ENCODE results near the gene RAB20.
"Not testable (repeated sequence)": the region's sequence is repeated elsewhere in the genome, so short reads cannot be mapped to it uniquely, and the experiment has no call there.

RAB20 gene

DNA sequence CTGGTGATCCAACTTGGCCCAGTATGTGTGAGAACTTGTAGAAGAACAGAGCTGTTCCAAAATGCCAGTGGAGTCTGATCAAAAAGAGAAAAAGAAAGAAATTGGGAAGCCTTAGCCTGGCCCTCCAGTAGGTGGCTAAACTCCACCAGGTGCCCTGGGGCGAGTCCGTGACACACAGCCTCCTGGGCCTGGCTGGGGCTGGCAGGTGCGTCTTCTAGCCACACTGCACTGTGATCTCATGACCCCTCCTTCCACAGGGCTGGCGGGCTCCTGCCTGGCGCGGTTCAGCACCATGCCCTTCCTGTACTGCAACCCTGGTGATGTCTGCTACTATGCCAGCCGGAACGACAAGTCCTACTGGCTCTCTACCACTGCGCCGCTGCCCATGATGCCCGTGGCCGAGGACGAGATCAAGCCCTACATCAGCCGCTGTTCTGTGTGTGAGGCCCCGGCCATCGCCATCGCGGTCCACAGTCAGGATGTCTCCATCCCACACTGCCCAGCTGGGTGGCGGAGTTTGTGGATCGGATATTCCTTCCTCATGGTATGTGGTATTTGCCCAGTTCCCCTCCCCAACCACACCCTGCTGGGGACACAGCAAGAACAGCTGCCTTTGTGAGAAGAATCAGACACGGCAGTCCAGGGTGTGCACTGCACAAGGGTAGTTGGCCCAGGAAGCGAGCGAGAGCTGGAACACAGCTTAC lies 53.7 kb downstream of the RAB20 start:
- no peak for DNase-seq

DNA sequence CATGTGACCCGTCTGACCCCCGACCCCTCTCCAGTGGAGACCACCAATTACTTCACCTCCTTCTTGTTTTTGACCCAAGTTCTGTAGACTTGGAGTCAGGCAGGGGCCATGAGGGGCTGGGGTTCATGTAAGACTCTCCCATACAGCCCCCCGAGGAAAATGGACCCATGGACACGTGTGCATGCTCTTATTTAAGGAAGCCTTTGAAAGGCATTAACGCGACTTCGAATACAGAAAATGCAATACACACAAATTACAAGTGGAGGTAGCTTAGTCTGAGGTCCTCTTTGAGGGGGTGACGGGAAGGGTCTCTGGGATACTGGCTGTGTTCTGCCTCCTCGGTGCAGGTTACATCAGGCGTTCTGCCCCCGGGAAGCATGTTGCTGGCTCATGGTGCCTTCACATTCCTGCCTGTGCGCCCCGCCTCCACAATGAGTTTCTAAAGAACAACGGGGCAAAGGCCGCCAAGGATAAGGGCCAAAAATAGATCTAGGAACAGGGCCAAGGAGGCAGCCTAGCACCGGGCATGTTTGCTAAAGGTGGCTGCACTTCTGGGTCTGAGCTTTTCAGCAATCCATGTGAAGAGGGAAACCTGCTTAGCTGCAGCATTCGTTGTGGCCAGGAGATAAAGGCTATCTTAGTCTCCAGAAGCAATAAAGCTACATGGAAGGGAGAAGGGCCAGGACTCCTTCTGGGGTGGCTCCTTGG lies 54.5 kb downstream of the RAB20 start:
- no peak for DNase-seq

DNA sequence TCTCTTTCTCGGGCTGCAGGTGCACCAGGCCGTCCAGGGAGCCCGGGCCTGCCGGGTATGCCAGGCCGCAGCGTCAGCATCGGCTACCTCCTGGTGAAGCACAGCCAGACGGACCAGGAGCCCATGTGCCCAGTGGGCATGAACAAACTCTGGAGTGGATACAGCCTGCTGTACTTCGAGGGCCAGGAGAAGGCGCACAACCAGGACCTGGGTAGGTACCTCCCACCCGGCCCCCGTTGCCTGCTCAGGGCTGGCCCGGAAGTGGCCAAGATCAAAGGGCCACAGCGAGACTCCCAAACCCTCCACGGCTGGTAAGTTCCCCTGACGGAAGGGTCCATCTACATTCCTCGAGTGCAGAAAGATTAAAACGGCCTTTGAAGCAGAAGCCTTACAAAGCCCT lies 55.1 kb downstream of the RAB20 start:
- DNase-seq = no peak

DNA sequence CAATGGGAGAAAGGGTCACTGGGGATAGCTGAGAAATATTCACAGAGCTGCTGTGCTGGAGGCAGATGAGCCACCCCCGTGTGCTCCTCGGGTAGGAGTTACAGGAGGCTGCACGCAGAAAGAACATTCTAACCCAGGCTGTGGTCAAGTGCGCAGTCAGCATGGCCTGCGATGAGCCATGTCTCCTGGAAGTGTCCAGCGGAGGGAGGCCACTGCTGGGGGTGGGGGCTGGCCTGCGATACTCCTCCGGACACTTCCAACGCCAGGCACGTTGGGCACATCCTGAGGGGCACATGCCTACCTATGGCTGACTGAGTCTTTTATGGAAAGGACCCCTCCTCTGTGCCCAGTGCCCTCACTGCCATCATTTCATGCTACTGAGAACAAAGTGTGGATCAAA lies 55.9 kb downstream of the RAB20 start:
- DNase-seq = no peak

DNA sequence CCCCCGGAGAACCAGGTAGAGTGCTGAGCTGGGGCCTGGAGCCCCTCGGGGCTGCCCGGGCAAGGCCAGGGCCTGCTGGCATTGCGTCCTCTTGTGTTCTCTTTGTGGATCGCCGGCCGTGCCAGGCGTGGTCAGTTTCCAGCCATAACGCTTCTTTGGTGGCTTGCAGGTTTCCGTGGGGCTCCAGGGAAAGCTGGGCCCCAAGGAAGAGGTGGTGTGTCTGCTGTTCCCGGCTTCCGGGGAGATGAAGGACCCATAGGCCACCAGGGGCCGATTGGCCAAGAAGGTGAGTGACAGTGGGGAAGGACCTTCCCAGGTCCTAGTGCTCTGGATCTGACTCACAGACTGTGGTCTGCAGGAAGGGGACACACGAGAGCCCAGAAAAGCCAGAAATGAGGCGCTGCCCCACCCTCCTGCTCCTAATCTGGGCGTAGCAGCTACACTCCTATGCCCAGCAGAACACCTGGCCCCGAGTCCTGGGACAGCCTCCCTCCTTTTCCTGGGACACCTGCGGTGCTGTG lies 57.5 kb downstream of the RAB20 start:
- no peak for DNase-seq

DNA sequence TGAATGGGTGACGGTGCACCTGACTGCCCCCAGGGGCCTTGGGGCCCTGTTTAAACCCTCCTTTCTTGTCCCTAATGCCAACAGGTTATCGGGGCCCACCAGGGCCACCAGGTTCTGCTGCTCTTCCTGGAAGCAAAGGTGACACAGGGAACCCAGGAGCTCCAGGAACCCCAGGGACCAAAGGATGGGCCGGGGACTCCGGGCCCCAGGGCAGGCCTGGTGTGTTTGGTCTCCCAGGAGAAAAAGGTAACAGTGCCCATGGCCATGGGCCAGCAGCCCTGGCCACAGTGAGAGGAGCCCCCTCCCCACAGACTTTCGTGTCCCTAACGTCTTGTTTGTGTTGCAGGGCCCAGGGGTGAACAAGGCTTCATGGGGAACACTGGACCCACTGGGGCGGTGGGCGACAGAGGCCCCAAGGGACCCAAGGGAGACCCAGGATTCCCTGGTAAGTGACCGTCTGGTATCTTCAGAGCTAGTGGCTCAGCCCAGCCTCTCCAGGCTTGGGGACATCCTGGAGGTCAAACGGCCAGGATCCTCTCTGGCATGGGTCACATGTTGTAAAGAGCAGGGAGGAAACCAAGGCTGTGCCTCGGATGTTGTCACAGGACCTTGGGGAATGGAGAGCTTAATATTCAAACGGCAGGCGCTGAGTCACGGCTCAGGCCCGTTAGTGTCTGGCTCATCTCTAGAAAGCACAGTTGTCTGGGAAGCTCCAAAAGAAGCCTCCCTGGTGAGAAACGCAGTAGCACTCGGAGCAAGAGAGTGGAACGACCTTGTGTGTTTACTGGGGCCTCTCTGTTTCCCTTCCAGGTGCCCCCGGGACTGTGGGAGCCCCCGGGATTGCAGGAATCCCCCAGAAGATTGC lies 58.3 kb downstream of the RAB20 start:
- no peak for DNase-seq

DNA sequence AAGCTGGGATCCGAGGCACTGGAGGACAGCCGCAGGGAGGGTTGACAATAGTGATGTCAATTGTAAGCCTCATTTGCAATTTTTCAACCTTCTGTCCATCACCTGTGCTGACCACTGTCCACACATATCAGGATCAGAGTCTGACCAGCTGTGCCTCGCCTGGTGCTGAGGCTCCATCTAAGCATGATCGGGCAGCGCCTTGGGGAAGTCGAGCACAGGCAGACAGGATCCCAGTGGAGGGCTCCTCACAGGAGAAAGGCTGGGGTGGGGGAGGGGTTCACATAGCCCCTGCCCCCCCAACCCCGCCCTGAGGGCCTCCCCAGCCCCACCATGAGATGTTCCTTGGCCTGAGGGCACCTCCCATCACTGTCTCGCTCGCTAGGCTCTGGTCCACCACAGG lies 60.3 kb downstream of the RAB20 start:
- DNase-seq = no peak

DNA sequence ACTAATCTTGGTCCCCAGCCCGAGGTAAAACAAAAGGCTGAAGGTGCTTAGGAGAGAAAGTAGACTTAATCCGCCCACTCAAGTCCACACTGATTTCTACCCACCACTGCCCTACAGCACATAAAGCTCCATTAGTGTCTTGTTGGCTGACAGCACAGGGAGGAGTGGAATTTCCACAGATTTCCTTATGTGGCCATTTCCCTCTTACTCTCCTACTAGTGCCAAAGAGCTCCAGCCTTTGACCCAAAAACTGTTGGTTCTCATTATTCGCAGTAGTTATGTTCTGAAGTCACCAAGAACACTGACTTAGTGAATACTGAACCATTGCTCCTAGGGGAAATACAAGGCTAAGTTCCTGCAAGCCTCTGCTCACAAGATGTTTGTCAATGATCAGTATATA lies 61.2 kb downstream of the RAB20 start:
- no peak for DNase-seq

DNA sequence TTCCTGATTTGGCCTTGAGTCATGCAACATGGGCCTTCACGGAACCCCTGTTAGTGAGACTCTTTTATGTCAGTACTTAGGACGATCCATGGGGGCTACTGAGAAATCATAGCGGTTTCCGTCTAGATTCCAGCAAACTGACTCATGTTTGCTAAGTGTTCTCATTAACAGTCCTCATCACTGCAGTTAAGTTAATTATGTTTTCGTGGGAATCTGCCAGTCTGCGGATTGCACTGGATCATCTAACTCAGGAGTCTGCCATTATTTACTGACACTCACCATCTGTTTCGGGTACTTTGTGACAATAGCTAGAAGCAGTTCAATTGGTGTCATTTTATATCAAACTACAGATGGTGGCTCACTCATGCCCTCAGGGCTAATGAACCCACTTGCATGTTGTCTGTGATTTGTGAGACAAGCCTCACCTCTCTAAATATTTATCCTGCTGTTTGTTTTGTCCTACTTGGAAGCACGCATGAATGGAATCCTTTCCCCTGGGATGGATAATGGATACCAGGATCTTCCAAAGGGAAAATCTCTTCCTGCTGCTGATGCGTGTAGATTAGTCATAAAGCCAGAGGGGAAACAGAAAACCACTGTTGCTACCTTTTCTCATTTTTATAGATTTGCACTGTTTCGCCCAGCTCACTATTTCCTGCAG lies 61.8 kb downstream of the RAB20 start:
- DNase-seq = no peak

DNA sequence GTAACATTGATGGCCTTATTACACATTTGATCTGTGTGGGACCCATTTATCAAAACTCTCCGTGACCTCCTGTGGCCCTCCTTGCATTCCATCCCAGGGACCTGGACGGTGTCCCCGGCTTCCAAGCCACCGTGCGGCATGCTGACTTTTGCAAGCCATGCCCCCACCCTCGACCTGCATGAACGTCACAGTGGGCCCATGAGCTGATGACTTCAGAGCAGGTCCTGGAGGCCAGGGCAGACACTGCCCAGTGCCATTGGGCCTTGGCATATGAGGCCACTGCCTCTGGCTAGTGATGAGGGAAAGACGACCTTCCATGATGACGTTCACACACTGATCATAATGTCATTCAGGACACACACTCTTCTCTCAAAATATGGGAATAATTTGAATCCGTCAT lies 62.8 kb downstream of the RAB20 start:
- no peak for DNase-seq

DNA sequence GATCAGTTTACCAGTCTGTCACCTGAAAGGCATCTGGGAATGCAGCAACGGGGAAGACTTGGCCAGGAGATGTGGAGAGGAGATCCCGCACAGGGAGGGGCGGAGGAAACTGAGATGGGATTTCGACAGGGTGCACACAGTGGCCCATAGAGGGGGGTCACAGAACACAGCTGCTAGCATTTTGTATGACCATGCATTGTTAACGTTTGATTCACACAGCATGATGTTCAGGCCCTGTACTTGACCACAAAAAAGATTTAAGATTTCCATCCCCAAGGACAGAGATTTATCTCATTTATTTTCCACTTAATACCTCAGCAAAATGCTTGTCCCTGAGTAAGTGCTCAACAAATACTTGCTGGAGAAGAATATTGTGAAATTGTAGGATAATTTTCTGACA lies 63.2 kb downstream of the RAB20 start:
- no peak for DNase-seq

DNA sequence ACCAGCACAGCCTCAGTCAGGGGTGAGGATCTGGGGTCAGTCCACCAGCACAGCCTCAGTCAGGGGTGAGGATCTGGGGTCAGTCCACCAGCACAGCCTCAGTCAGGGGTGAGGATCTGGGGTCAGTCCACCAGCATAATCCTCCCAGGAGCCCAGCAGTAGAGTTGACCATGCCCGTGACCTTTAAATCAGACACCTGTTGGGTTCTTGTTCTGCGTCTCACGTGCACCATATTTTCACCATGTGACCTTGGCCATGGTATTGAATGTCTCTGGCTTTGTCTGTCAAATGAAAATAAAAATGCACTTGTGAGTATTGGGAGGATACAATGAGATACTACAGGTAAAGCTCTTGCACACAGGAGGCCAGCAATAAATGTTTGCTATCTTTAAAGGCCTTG lies 63.6 kb downstream of the RAB20 start:
- DNase-seq = not testable (repeated sequence)

DNA sequence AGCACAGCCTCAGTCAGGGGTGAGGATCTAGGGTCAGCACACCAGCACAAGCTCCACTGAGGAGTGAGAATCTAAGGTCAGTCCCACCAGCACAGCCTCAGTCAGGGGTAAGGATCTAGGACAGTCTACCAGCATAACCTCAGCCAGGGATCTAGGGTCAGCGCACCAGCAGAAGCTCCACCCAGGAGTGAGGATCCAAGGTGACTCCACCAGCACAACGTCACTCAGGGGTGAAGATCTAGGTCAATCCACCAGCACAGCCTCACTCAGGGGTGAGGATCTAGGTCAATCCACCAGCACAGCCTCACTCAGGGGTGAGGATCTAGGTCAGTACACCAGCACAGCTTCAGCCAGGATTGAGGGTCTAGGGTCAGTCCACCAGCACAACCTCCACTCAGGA lies 64.5 kb downstream of the RAB20 start:
- DNase-seq = no peak

DNA sequence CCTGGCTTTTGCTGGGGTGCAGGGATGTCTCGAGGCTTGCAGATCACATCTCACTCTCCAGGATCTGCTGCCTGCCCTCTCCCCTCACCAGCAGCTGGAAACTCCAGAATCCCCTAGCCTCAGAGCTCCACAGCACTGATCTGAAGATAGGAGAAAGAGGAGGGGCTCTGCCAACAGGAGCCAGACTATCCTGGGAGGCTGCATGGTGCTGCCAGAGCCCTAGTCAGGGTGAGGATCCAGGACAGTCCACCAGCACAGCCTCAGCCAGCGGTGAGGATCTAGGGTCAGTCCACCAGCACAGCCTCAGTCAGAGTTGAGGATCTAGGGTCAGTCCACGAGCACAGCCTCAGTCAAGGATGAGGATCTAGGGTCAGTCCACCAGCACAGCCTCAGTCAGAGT lies 65.2 kb downstream of the RAB20 start:
- DNase-seq = no peak

DNA sequence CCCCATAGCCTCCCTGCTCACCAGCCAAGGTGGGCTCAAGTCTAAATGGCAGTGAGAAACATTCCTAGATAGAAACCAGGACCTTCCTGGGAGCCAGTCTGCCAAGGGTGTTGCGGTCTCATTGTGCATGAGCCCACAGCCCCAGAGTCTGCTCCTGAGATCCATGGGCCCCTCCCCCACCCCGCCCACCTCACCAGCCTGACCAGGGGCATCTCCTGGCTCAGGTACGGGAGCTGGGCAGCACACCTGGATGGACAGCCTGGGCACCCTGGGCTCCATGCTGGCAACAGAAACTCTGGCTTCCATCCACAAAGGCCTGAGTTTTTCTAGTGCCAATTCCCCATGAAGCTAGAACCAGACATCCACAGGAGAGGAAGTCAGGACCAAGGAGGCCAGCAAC lies 65.6 kb downstream of the RAB20 start:
- DNase-seq = no peak

DNA sequence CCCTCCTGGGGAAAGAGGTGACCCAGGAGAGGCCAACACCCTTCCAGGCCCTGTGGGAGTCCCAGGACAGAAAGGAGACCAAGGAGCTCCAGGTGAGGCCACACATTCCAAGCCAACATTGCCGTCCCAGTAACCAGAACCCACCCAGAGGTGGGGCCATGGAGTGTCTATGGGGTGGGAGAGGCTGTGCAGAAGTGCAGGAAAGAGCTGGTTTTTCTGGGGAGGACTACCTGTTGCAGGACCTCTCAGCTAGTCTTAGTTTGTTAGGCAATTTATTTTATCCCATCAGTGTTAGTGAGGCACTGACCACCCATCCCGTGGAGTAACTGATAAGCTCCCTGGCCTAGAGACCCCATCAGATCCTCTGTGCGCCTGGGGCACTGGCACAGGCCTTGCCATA lies 66.1 kb downstream of the RAB20 start:
- no peak for DNase-seq

DNA sequence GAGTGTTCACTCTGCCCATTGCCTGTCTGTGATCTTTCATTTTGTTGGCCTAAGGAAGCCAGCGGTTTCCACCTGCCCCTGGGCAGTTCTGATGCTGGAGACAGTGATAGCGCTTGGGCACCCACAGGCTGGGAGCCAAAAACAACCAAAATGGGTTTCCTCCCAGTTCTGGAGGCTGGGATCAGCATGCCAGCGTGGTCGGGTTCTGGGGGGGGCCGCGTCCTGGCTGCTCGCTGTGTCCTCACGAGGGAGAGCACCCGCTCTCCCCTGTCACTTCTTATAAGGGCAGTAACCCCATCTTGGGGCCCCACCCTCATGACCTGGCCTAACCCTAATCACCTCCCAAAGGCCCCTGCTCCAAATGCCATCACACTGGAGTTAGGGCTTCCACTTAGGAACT lies 67.9 kb downstream of the RAB20 start:
- DNase-seq = no peak

DNA sequence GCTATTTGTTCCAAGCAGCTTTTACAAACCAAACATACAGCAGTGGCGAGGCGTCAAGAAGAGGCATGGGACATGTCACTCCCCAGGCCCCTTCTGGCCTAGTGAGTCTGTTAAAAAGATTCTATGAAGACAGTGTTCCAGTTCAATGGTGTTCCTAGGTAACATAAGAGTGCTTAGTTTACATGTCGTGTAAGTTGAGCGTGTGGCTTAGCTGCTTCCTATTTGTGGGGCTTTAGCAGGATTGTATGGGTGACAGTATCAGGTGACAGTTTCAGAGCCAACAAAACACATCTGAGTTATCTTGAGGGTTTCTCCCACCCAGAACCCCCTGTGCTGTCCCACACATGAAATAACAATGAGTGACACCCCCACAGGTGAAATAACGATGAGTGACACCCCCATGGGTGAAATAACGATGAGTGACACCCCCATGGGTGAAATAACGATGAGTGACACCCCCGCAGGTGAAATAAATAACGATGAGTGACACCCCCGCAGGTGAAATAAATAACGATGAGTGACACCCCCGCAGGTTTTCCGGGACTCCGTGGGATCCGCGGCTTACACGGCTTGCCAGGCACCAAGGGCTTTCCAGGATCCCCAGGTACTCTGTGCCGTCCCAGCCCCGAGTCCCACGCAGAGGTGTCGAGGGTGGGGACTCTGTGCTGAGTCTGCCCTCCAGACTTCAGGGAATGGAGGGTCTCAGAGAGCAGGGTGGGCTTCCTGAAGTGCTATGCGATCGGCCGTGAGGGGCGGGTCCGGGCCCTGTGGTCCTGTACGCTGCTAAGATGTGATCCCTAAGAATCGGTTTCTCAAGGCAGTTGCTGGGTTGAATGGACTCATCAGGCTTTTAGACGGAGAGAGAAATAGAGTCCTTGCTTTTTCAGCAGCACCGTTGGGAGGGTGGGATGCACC lies 68.6 kb downstream of the RAB20 start:
- DNase-seq = no peak

DNA sequence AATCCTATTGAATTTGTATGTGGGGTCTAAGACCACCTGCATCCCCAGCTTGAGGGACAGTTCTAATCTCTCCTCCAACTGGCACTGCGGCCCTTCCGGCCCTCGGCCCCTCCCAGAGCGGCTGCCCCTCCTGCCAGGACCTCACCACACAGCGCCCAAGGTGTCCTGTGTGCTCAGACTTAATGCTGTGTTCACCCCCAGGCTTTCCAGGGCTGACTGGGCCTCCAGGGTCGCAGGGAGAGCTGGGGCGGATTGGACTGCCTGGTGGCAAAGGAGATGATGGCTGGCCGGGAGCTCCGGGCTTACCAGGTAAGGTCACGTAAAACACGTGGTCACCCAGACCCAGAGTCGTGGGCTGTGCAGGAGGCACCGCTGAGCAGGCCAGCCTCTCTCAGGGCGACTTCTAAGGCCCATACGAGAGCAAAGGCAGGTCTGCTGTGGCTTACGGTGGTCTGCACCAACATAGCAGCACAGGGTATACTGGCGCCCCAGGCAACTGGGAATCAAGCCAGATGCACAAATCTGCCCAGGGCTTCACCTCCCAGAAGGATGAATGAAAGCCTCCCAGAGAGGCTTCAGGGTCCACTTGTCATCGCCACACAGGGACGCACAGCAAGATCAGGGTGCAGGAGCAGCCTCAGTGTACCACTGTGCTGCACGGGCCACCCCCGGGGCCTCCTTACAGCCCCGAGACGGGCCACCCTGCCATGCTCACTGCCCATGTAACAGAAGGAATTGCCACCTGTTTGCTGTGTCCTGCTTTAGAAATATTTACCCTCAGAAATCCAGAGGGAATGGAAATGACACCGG lies 69.4 kb downstream of the RAB20 start:
- DNase-seq = no peak

DNA sequence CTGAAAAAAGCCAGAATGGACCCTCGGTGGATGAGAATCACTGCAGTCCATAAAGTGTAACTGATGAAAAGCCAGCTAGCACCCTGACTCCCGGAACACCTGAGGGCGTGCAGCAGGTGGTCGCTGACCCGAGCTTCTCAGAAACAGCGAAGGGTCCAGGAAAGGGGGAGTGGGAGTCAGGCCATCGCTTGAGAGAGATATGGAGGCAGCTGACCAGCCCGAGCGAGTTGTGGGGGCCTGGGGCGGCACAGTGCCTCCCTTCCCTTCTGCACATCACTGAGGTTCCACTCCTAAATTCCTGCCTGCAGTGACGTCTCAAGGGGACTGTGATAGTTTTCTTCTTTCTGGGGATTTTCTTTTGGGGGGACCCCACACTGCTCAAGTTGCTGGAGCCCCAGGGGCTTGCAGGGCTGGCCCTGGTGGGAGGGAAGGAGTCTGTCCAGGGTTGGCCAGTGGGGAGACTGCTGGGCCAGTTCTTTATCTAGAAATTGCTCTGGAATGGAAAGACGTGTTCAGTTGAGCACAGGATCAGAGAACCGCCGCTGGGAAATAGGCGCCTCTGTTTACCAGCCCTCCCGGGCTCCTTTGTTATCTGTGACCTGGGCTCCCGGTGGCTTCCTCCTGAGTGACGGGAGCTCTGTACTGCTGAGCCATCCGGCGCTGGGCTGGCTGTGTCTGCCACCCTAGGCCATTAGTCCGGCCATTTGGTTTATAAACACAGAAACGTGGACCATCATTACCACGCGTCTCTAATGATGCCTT lies 71.3 kb downstream of the RAB20 start:
- DNase-seq = no peak
